Activated naive CD4-positive, alpha-beta T cell treated with anti-CD3 and anti-CD28 coated beads for 36 hours (primary cell): ENCODE results near the gene LMOD3. TPM values are rescaled to one million over a fixed set of nuclear protein-coding genes. Genes with fewer than 3 reads are reported as not detected.

Experiments used
- CTCF ChIA-PET: fragments of 350-600 bp; sonication (Branson Sonifier 250); formaldehyde crosslinking; loops from one replicate; lab custom pipeline; 2021; ENCODE audit warnings: antibody characterized with exemption; lab: Charles Lee
- DNase-seq: peaks from one replicate; pipeline ENCODE4 v3.0.0-alpha.2; 2020
- H3K27ac Mint-ChIP-seq: one replicate; pipeline ENCODE4 v1.8.0; 2021; ENCODE audit warnings: mild to moderate bottlenecking, mixed read lengths
- H3K27me3 Mint-ChIP-seq: one replicate; pipeline ENCODE4 v1.8.0; 2021; ENCODE audit warnings: low read depth, mixed read lengths
- H3K36me3 Mint-ChIP-seq: one replicate; pipeline ENCODE4 v1.8.0; 2021; ENCODE audit warnings: low read depth, mixed read lengths
- H3K4me1 Mint-ChIP-seq: one replicate; pipeline ENCODE4 v1.8.0; 2021; ENCODE audit warnings: low read depth, mixed read lengths
- H3K4me3 Mint-ChIP-seq: one replicate; pipeline ENCODE4 v1.8.0; 2021; ENCODE audit warnings: mild to moderate bottlenecking, moderate library complexity, mixed read lengths
- H3K9me3 Mint-ChIP-seq: one replicate; pipeline ENCODE4 v1.8.0; 2021; ENCODE audit warnings: mixed read lengths
- intact Hi-C: fragments of 100-400 bp; cut with micrococcal nuclease; formaldehyde crosslinking; loops from one replicate; pipeline ENCODE4 v1.15.1; 2023
- total RNA-seq, 2 experiments: library from RNA; stranded (reverse); gene quantifications; one replicate each; pipeline ENCODE4 v1.2.3, GENCODE V29; 2021

The LMOD3 gene
- total RNA-seq, 2 experiments from 2014 or later, result not detected

- peaks cover 8% of the 10 kb centered on the region for H3K36me3 Mint-ChIP-seq
- peak overlapping the region; percentile 40 for H3K4me3 Mint-ChIP-seq
- no peaks in the 10 kb centered on the region for H3K27me3 Mint-ChIP-seq
- intact Hi-C loops, result loop anchor here (1.0 to 10.0 kb wide), 7 partner anchors 13 to 1999 kb away; partner anchors contain the start of gene SUCLG2
- peak overlapping the region; percentile 95 for H3K27ac Mint-ChIP-seq
- peak; percentile 24 for DNase-seq
- no peaks in the 10 kb centered on the region for H3K9me3 Mint-ChIP-seq
- CTCF ChIA-PET, result interaction anchor here (0.6 to 3.6 kb wide), 4 partner anchors 11 to 39 kb away, joined by 4 to 22 read pairs (median 6); no protein-coding TSS in a partner anchor
- H3K4me1 Mint-ChIP-seq, result peaks cover 63% of the 10 kb centered on the region
These were observed 40.7 kb downstream of the LMOD3 start for GRCh38 chr3:69081583-69082262.

GRCh38 chr3:69080233-69080920, 42.0 kb downstream of the LMOD3 start, which contains the start of gene UBA3:
Gene UBA3, minus strand, starts transcription at chr3:69080365. Its CDS starts 12 bp downstream, at chr3:69080353.
- DNase-seq, result peak; percentile 96
- Mint-ChIP-seq H3K4me1 (peaks cover 64% of the 10 kb centered on the region), H3K4me3 (peak within 1 kb of the TSS; percentile 86), H3K27me3 (no peaks in the 10 kb centered on the region), H3K36me3 (peaks cover 10% of the 10 kb centered on the region), H3K27ac (peak within 1 kb of the TSS; percentile 95), H3K9me3 (no peaks in the 10 kb centered on the region)
- CTCF ChIA-PET, result interaction anchor here (0.9 to 3.6 kb wide), 3 partner anchors 13 to 40 kb away, joined by 6 to 22 read pairs (median 7); no protein-coding TSS in a partner anchor
- intact Hi-C loops, result loop anchor here (1.0 to 10.0 kb wide), 6 partner anchors 14 to 1982 kb away; partner anchors contain the start of genes SUCLG2 and TMF1

- peaks cover 62% of the 10 kb centered on the region for H3K4me1 Mint-ChIP-seq
- intact Hi-C loops, result loop anchor here (1.0 to 10.0 kb wide), 6 partner anchors 15 to 1983 kb away; partner anchors contain the start of genes SUCLG2 and TMF1
- peak; percentile 22 for DNase-seq
- peak overlapping the region; percentile 86 for H3K4me3 Mint-ChIP-seq
- H3K27me3 Mint-ChIP-seq, result no peaks in the 10 kb centered on the region
- CTCF ChIA-PET, result interaction anchor here (1.0 to 3.6 kb wide), 2 partner anchors 14 to 42 kb away, joined by 3 to 22 read pairs; no protein-coding TSS in a partner anchor
- peaks cover 11% of the 10 kb centered on the region for H3K36me3 Mint-ChIP-seq
- H3K27ac Mint-ChIP-seq, result peak overlapping the region; percentile 82
- H3K9me3 Mint-ChIP-seq, result no peaks in the 10 kb centered on the region
These were observed 42.9 kb downstream of the LMOD3 start for GRCh38 chr3:69079269-69080159.

- CTCF ChIA-PET, result no interaction called here
- H3K27ac Mint-ChIP-seq, result peak overlapping the region; percentile 6
- peaks cover 33% of the 10 kb centered on the region for H3K36me3 Mint-ChIP-seq
These were observed 49.5 kb downstream of the LMOD3 start for GRCh38 chr3:69072928-69073327.

GRCh38 chr3:69066121-69066520, 56.3 kb downstream of the LMOD3 start:
- Mint-ChIP-seq H3K27me3 (no peaks in the 10 kb centered on the region), H3K9me3 (no peaks in the 10 kb centered on the region), H3K27ac (no peak overlapping the region), H3K36me3 (peaks cover 22% of the 10 kb centered on the region), H3K4me1 (peaks cover 36% of the 10 kb centered on the region), H3K4me3 (no peak overlapping the region)
- DNase-seq, result no peak
- CTCF ChIA-PET, result no interaction called here
- intact Hi-C loops, result no loop called here

More at GRCh38 chr3:69072928-69073327, 49.5 kb downstream of the LMOD3 start:
- H3K9me3 Mint-ChIP-seq, result no peaks in the 10 kb centered on the region
- no peak overlapping the region for H3K4me3 Mint-ChIP-seq
- DNase-seq, result no peak
- intact Hi-C loops, result no loop called here
- H3K4me1 Mint-ChIP-seq, result peaks cover 30% of the 10 kb centered on the region
- no peaks in the 10 kb centered on the region for H3K27me3 Mint-ChIP-seq

- peaks cover 24% of the 10 kb centered on the region for H3K36me3 Mint-ChIP-seq
- peak overlapping the region; percentile 65 for H3K27ac Mint-ChIP-seq
- CTCF ChIA-PET, result no interaction called here
- no peak overlapping the region for H3K4me3 Mint-ChIP-seq
- intact Hi-C loops, result loop anchor here (1.0 kb wide), 1 partner anchor 13 kb away; the partner anchor contains the start of gene TMF1
- peak; percentile 14 for DNase-seq
- H3K27me3 Mint-ChIP-seq, result no peaks in the 10 kb centered on the region
- no peaks in the 10 kb centered on the region for H3K9me3 Mint-ChIP-seq
- H3K4me1 Mint-ChIP-seq, result peaks cover 33% of the 10 kb centered on the region
These were observed 57.0 kb downstream of the LMOD3 start for GRCh38 chr3:69065318-69065964.

GRCh38 chr3:69063636-69064035, 58.8 kb downstream of the LMOD3 start:
- intact Hi-C loops, result no loop called here
- H3K4me1 Mint-ChIP-seq, result peaks cover 47% of the 10 kb centered on the region
- H3K27me3 Mint-ChIP-seq, result no peaks in the 10 kb centered on the region
- CTCF ChIA-PET, result interaction anchor here (1.0 to 1.2 kb wide), 3 partner anchors 10 to 19 kb away, joined by 3 to 4 read pairs (median 3); partner anchors contain the start of gene TMF1
- H3K4me3 Mint-ChIP-seq, result no peak overlapping the region
- H3K9me3 Mint-ChIP-seq, result no peaks in the 10 kb centered on the region
- H3K27ac Mint-ChIP-seq, result no peak overlapping the region
- H3K36me3 Mint-ChIP-seq, result peaks cover 35% of the 10 kb centered on the region
- no peak for DNase-seq

GRCh38 chr3:69059688-69060087, 62.7 kb downstream of the LMOD3 start:
- no peaks in the 10 kb centered on the region for H3K9me3 Mint-ChIP-seq
- H3K4me1 Mint-ChIP-seq, result peaks cover 35% of the 10 kb centered on the region
- intact Hi-C loops, result no loop called here
- peak overlapping the region; percentile 84 for H3K27ac Mint-ChIP-seq
- CTCF ChIA-PET, result interaction anchor here (1.0 to 1.3 kb wide), 2 partner anchors 10 to 11 kb away, joined by 3 read pairs; no protein-coding TSS in a partner anchor
- H3K4me3 Mint-ChIP-seq, result no peak overlapping the region
- H3K27me3 Mint-ChIP-seq, result no peaks in the 10 kb centered on the region
- DNase-seq, result no peak
- H3K36me3 Mint-ChIP-seq, result peaks cover 46% of the 10 kb centered on the region

- no peak for DNase-seq
- intact Hi-C loops, result no loop called here
- H3K27ac Mint-ChIP-seq, result peak overlapping the region; percentile 84
- peaks cover 28% of the 10 kb centered on the region for H3K4me1 Mint-ChIP-seq
- H3K4me3 Mint-ChIP-seq, result no peak overlapping the region
- peaks cover 46% of the 10 kb centered on the region for H3K36me3 Mint-ChIP-seq
- H3K9me3 Mint-ChIP-seq, result no peaks in the 10 kb centered on the region
- CTCF ChIA-PET, result interaction anchor here (0.6 to 1.0 kb wide), 2 partner anchors 10 to 1423 kb away, joined by 3 to 5 read pairs; no protein-coding TSS in a partner anchor
- H3K27me3 Mint-ChIP-seq, result no peaks in the 10 kb centered on the region
These were observed 63.5 kb downstream of the LMOD3 start for GRCh38 chr3:69058947-69059224.

GRCh38 chr3:69058180-69058946, 64.0 kb downstream of the LMOD3 start:
- CTCF ChIA-PET, result interaction anchor here (0.6 to 1.0 kb wide), 2 partner anchors 10 to 1422 kb away, joined by 3 to 5 read pairs; no protein-coding TSS in a partner anchor
- intact Hi-C loops, result no loop called here
- H3K4me3 Mint-ChIP-seq, result no peak overlapping the region
- H3K27ac Mint-ChIP-seq, result peak overlapping the region; percentile 84
- H3K36me3 Mint-ChIP-seq, result peaks cover 46% of the 10 kb centered on the region
- H3K4me1 Mint-ChIP-seq, result peaks cover 23% of the 10 kb centered on the region
- H3K27me3 Mint-ChIP-seq, result no peaks in the 10 kb centered on the region
- H3K9me3 Mint-ChIP-seq, result no peaks in the 10 kb centered on the region
- peak; percentile 14 for DNase-seq
